ENCODE results near the gene SLC25A3.
"Not testable (repeated sequence)": the region's sequence is repeated elsewhere in the genome, so short reads cannot be mapped to it uniquely, and the experiment has no call there.

SLC25A3 gene

GRCh38 chr12:98618952-98619351 lies 25.5 kb downstream of the SLC25A3 start:
- Mint-ChIP-seq H3K27me3 (no peaks in the 10 kb centered on the region), H3K4me1 (ENCODE audit: low read depth) (no peaks in the 10 kb centered on the region), H3K27ac (no peak overlapping the region), H3K36me3 (ENCODE audit: low read depth) (peaks cover 2% of the 10 kb centered on the region), H3K4me3 (no peak overlapping the region), H3K9me3 (no peaks in the 10 kb centered on the region)
- no peak for DNase-seq

DNA sequence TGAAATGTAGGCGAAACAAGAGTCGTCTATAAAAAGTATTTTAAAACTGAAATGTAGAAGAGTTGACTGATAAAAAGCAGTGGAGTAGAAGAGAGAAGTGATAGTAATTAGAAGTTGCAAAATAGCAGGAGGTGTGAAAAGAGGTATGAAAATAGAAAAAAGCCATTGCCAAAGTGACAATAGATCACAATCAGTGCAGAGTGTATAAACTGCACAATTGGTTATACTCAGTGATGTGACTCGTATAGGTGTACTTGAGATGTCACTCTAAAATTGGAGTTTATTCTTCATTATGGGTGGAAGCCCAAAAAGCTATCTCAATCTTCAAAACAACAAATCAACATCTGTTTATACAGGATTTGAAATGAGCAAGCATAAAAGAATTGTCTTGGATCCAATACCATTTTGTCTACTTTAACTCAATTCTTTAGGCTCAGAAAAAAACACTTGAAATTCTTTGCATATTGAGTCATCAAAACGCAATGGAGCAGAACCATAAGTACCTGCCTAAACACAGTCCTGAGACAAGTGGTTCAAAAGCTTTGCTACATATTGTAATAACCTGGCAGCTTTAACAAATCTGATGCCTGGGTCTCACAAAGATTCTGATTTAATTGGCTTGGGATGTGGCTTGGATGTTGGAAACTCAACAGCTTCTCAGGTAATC lies 42.3 kb downstream of the SLC25A3 start:
- no peaks in the 10 kb centered on the region for H3K9me3 Mint-ChIP-seq
- H3K4me3 Mint-ChIP-seq: no peak overlapping the region

GRCh38 chr12:98637068-98637467 lies 43.6 kb downstream of the SLC25A3 start:
- Mint-ChIP-seq H3K36me3 (ENCODE audit: low read depth) (peaks cover 48% of the 10 kb centered on the region), H3K9me3 (no peaks in the 10 kb centered on the region), H3K4me1 (ENCODE audit: low read depth) (peaks cover 24% of the 10 kb centered on the region), H3K27me3 (no peaks in the 10 kb centered on the region), H3K27ac (no peak overlapping the region), H3K4me3 (no peak overlapping the region)
- DNase-seq: no peak

More for the DNA sequence above, 42.3 kb downstream of the SLC25A3 start:
- no peaks in the 10 kb centered on the region for H3K27me3 Mint-ChIP-seq
- no peak overlapping the region for H3K27ac Mint-ChIP-seq
- peaks cover 38% of the 10 kb centered on the region for H3K36me3 Mint-ChIP-seq (ENCODE audit: low read depth)
- no peak for DNase-seq
- peaks cover 21% of the 10 kb centered on the region for H3K4me1 Mint-ChIP-seq (ENCODE audit: low read depth)

GRCh38 chr12:98638009-98638408 lies 44.5 kb downstream of the SLC25A3 start:
- H3K4me3 Mint-ChIP-seq: no peak overlapping the region
- no peaks in the 10 kb centered on the region for H3K9me3 Mint-ChIP-seq
- H3K27me3 Mint-ChIP-seq: no peaks in the 10 kb centered on the region
- no peak for DNase-seq
- peaks cover 28% of the 10 kb centered on the region for H3K4me1 Mint-ChIP-seq (ENCODE audit: low read depth)
- peak overlapping the region; percentile 24 for H3K27ac Mint-ChIP-seq
- H3K36me3 Mint-ChIP-seq (ENCODE audit: low read depth): peaks cover 41% of the 10 kb centered on the region

DNA sequence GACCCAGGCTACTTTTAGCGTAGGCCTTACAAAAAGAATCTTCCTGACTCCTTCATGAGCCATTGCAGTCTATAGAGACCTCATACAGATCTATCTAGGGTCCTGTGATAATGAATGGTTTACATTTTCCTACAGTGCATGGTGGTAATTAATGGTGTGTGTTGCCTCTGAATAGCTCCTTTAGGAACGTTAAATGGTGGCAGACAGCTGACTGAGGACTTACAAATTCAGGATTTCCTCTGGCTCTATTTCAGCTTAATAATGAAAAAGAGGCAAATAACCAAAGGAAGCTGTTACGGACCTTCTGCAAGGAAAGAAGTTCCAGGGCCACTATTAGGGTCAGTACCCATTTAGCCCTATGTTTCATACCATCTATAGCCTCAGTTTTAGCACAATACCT lies 46.0 kb downstream of the SLC25A3 start:
- Mint-ChIP-seq H3K4me3 (no peak overlapping the region), H3K27me3 (no peaks in the 10 kb centered on the region), H3K27ac (no peak overlapping the region), H3K36me3 (ENCODE audit: low read depth) (peaks cover 38% of the 10 kb centered on the region), H3K4me1 (ENCODE audit: low read depth) (peaks cover 34% of the 10 kb centered on the region), H3K9me3 (no peaks in the 10 kb centered on the region)
- DNase-seq: no peak

GRCh38 chr12:98642801-98643200 lies 49.3 kb downstream of the SLC25A3 start:
- H3K36me3 Mint-ChIP-seq (ENCODE audit: low read depth): peaks cover 36% of the 10 kb centered on the region
- H3K27me3 Mint-ChIP-seq, H3K9me3 Mint-ChIP-seq, DNase-seq: not testable (repeated sequence)
- H3K27ac Mint-ChIP-seq: peak overlapping the region; percentile 37
- H3K4me1 Mint-ChIP-seq (ENCODE audit: low read depth): peaks cover 33% of the 10 kb centered on the region
- peak overlapping the region; percentile 96 for H3K4me3 Mint-ChIP-seq

- Mint-ChIP-seq H3K36me3 (ENCODE audit: low read depth) (peaks cover 43% of the 10 kb centered on the region), H3K4me3 (peak overlapping the region; percentile 96), H3K9me3 (no peaks in the 10 kb centered on the region), H3K27me3 (no peaks in the 10 kb centered on the region), H3K4me1 (ENCODE audit: low read depth) (peaks cover 30% of the 10 kb centered on the region), H3K27ac (peak overlapping the region; percentile 98)
- no peak for DNase-seq
These were observed 50.9 kb downstream of the SLC25A3 start for GRCh38 chr12:98644433-98644711.

- Mint-ChIP-seq H3K36me3 (ENCODE audit: low read depth) (peaks cover 45% of the 10 kb centered on the region), H3K9me3 (no peaks in the 10 kb centered on the region)
These were observed 51.5 kb downstream of the SLC25A3 start, which contains the start of the genes APAF1 and IKBIP for GRCh38 chr12:98644712-98645571. Gene APAF1 (plus strand): TSS chr12:98645290. CDS start chr12:98648360, 3,070 bp downstream. Gene IKBIP (minus strand): TSS chr12:98644788. CDS start chr12:98644701, 87 bp downstream.

DNA sequence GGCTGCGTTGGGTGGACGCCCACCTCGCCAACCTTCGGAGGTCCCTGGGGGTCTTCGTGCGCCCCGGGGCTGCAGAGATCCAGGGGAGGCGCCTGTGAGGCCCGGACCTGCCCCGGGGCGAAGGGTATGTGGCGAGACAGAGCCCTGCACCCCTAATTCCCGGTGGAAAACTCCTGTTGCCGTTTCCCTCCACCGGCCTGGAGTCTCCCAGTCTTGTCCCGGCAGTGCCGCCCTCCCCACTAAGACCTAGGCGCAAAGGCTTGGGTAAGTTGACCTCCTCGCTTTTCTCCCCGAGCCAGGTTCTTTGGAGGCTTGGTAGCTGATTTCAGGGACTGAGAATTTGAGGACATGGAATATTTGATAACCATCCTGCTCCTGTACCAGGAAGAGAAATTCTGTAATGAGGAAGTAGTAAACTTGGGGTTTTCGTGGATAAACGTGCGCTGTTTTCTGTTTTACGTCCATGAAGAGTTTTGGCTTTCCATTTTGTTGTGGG lies 52.1 kb downstream of the SLC25A3 start:
- H3K27me3 Mint-ChIP-seq: no peaks in the 10 kb centered on the region
- peaks cover 49% of the 10 kb centered on the region for H3K36me3 Mint-ChIP-seq (ENCODE audit: low read depth)

More at GRCh38 chr12:98644712-98645571, 51.5 kb downstream of the SLC25A3 start, which contains the start of the genes APAF1 and IKBIP:
- Mint-ChIP-seq H3K27me3 (no peaks in the 10 kb centered on the region), H3K4me3 (peak within 1 kb of the TSS; percentile 96), H3K27ac (peak within 1 kb of the TSS; percentile 98), H3K4me1 (ENCODE audit: low read depth) (peaks cover 30% of the 10 kb centered on the region)
- peak; percentile 99 for DNase-seq

GRCh38 chr12:98646294-98647090 lies 53.0 kb downstream of the SLC25A3 start:
- H3K9me3 Mint-ChIP-seq: no peaks in the 10 kb centered on the region
- H3K27me3 Mint-ChIP-seq: no peaks in the 10 kb centered on the region
- no peak for DNase-seq
- H3K4me3 Mint-ChIP-seq: peak overlapping the region; percentile 96
- H3K4me1 Mint-ChIP-seq (ENCODE audit: low read depth): peaks cover 29% of the 10 kb centered on the region
- H3K27ac Mint-ChIP-seq: peak overlapping the region; percentile 12
- peaks cover 49% of the 10 kb centered on the region for H3K36me3 Mint-ChIP-seq (ENCODE audit: low read depth)

More for the DNA sequence above, 52.1 kb downstream of the SLC25A3 start:
- H3K9me3 Mint-ChIP-seq: no peaks in the 10 kb centered on the region
- H3K4me3 Mint-ChIP-seq: peak overlapping the region; percentile 96
- no peak for DNase-seq
- peak overlapping the region; percentile 67 for H3K27ac Mint-ChIP-seq
- peaks cover 30% of the 10 kb centered on the region for H3K4me1 Mint-ChIP-seq (ENCODE audit: low read depth)

- Mint-ChIP-seq H3K27ac (no peak overlapping the region), H3K27me3 (no peaks in the 10 kb centered on the region), H3K4me3 (no peak overlapping the region), H3K4me1 (ENCODE audit: low read depth) (peaks cover 18% of the 10 kb centered on the region), H3K36me3 (ENCODE audit: low read depth) (peaks cover 34% of the 10 kb centered on the region), H3K9me3 (no peaks in the 10 kb centered on the region)
- DNase-seq: no peak
These were observed 57.8 kb downstream of the SLC25A3 start for GRCh38 chr12:98651328-98651727.

- Mint-ChIP-seq H3K36me3 (ENCODE audit: low read depth) (peaks cover 45% of the 10 kb centered on the region), H3K27me3 (no peaks in the 10 kb centered on the region), H3K4me1 (ENCODE audit: low read depth) (peaks cover 17% of the 10 kb centered on the region), H3K27ac (no peak overlapping the region), H3K4me3 (no peak overlapping the region), H3K9me3 (no peaks in the 10 kb centered on the region)
- DNase-seq: no peak
These were observed 60.5 kb downstream of the SLC25A3 start for GRCh38 chr12:98653866-98654493.

All from activated T-cell treated with anti-CD3 and anti-CD28 coated beads, Interleukin-2, amount 50 U/mL, for 24 hours (primary cell).